ENCODE results near the gene AGAP1. TPM values are rescaled to one million over a fixed set of nuclear protein-coding genes. Genes with fewer than 3 reads are reported as not detected.

The AGAP1 gene
- total RNA-seq, 2 experiments from 2014 or later: 2.4 to 4.5 TPM

GRCh38 chr2:235811446-235812184 is 317.8 kb downstream of the AGAP1 start:
- POLR2A ChIA-PET: no interaction called here
- ATAC-seq (ENCODE audit: low read depth) (no peak), DNase-seq (no peak)
- H3K27ac Mint-ChIP-seq: no peak overlapping the region
- H3K36me3 Mint-ChIP-seq: no peaks in the 10 kb centered on the region
- no peaks in the 10 kb centered on the region for H3K27me3 Mint-ChIP-seq
- no peak overlapping the region for H3K4me3 Mint-ChIP-seq
- no peaks in the 10 kb centered on the region for H3K4me1 Mint-ChIP-seq
- H3K9me3 Mint-ChIP-seq: no peaks in the 10 kb centered on the region

DNA sequence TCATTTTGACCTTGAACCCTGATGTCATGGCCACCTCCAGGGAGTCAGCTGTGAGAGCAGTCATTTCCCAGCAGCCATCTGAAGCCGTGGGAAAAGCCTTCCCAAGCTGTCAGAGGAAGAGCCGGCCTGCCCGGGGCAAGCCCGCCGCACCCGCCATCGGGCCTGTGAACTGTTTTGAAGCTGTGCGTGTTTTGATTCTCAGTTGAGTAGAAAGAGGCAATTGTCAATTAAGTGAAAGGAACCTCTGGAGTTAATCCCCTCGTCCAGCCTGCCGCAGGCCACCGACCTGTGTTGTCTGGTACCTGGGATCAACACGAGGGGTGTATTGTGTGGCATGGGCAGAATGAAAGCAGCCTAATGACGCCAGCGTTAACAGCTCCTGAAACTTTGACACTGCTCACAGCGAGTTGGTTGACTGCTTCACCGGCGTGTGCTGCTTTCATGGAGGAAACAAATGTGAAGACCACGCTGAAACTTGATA is 318.4 kb downstream of the AGAP1 start:
- Mint-ChIP-seq H3K4me3 (no peak overlapping the region), H3K36me3 (no peaks in the 10 kb centered on the region), H3K9me3 (no peaks in the 10 kb centered on the region), H3K27ac (no peak overlapping the region), H3K27me3 (no peaks in the 10 kb centered on the region), H3K4me1 (no peaks in the 10 kb centered on the region)
- POLR2A ChIA-PET: no interaction called here
- DNase-seq (no peak), ATAC-seq (ENCODE audit: low read depth) (no peak)

DNA sequence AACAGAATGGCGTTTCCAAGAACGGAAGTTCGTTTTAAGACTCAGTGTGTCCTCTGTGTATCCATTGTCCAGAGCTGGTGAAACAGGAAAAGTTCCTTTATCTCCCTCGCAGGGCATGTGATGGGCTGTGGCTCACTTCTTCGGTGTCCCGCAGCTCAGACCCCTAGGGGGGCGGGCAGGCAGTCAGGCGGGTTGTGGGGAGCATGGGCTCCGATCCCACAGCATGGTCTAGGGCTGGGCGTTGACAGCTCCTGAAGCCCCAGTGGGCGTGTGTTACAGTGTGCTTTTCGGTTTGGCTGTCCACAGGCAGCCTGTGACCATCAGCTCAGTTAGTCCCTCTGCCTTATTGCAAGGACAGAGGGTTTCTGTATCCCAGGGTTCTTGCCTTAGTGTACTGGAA is 319.6 kb downstream of the AGAP1 start:
- POLR2A ChIA-PET: no interaction called here
- DNase-seq (no peak), ATAC-seq (ENCODE audit: low read depth) (no peak)
- H3K9me3 Mint-ChIP-seq: no peaks in the 10 kb centered on the region
- H3K4me3 Mint-ChIP-seq: no peak overlapping the region
- H3K36me3 Mint-ChIP-seq: no peaks in the 10 kb centered on the region
- H3K27me3 Mint-ChIP-seq: no peaks in the 10 kb centered on the region
- no peak overlapping the region for H3K27ac Mint-ChIP-seq
- H3K4me1 Mint-ChIP-seq: no peaks in the 10 kb centered on the region

GRCh38 chr2:235820571-235820970 is 326.7 kb downstream of the AGAP1 start:
- POLR2A ChIA-PET: no interaction called here
- Mint-ChIP-seq H3K4me3 (no peak overlapping the region), H3K27me3 (no peaks in the 10 kb centered on the region), H3K4me1 (no peaks in the 10 kb centered on the region), H3K9me3 (peaks cover 2% of the 10 kb centered on the region), H3K27ac (no peak overlapping the region), H3K36me3 (no peaks in the 10 kb centered on the region)
- no peak for ATAC-seq (ENCODE audit: low read depth)
- no peak for DNase-seq

- no peak for DNase-seq
- Mint-ChIP-seq H3K4me3 (no peak overlapping the region), H3K4me1 (no peaks in the 10 kb centered on the region), H3K27me3 (no peaks in the 10 kb centered on the region), H3K9me3 (peaks cover 2% of the 10 kb centered on the region), H3K36me3 (no peaks in the 10 kb centered on the region), H3K27ac (no peak overlapping the region)
- ATAC-seq (ENCODE audit: low read depth): no peak
- POLR2A ChIA-PET: no interaction called here
Observed at GRCh38 chr2:235824331-235824730, 330.5 kb downstream of the AGAP1 start.

GRCh38 chr2:235825946-235826345 is 332.1 kb downstream of the AGAP1 start:
- Mint-ChIP-seq H3K27ac (no peak overlapping the region), H3K36me3 (no peaks in the 10 kb centered on the region), H3K9me3 (peaks cover 2% of the 10 kb centered on the region), H3K27me3 (no peaks in the 10 kb centered on the region), H3K4me1 (no peaks in the 10 kb centered on the region), H3K4me3 (no peak overlapping the region)
- ATAC-seq (ENCODE audit: low read depth): no peak
- POLR2A ChIA-PET: no interaction called here
- DNase-seq: no peak

DNA sequence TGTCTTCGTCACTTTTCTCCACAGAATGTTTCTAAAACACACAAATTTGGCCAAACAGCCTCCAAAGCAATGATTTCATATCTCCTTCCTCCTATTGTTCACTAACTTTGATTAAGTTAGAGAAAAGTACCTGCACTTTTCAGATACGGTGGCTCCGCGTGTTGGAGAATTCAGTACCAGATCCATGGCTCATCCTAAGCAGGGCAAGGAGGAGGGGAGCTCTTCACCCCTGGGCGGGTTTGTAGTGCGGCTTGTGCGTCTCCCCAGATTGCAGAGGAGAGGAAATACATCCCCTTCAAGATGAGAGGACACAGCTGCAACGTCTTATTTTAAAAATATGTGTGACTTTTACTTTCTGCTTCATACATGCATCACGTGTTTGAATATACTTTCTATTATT is 333.0 kb downstream of the AGAP1 start:
- Mint-ChIP-seq H3K4me3 (no peak overlapping the region), H3K4me1 (no peaks in the 10 kb centered on the region), H3K27me3 (no peaks in the 10 kb centered on the region), H3K9me3 (peaks cover 2% of the 10 kb centered on the region), H3K27ac (no peak overlapping the region), H3K36me3 (no peaks in the 10 kb centered on the region)
- POLR2A ChIA-PET: no interaction called here
- ATAC-seq (ENCODE audit: low read depth) (no peak), DNase-seq (no peak)

DNA sequence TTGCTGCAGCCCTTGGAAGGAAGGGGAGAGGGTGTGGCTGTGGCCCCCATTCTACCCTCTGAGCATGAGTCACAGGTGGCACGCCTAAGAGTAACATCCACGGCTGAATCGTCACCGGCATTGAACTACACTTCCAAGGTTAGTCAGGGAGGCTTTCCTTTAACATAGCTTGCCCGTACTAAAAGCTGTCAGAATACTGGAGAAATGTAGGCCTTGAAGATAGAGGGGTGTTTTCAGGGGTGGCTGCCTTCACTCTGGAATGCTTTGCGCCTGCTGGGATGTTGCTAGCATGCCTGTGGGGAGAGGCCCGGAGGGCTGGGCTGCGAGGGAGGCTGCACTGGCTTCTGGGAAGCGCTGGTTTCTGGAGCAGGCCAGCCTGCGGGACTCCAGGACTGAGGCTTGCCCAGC is 333.7 kb downstream of the AGAP1 start:
- H3K9me3 Mint-ChIP-seq: no peaks in the 10 kb centered on the region
- no peaks in the 10 kb centered on the region for H3K27me3 Mint-ChIP-seq
- ATAC-seq (ENCODE audit: low read depth) (no peak), DNase-seq (no peak)
- POLR2A ChIA-PET: no interaction called here
- H3K4me3 Mint-ChIP-seq: no peak overlapping the region
- H3K36me3 Mint-ChIP-seq: no peaks in the 10 kb centered on the region
- H3K27ac Mint-ChIP-seq: no peak overlapping the region
- no peaks in the 10 kb centered on the region for H3K4me1 Mint-ChIP-seq

GRCh38 chr2:235829726-235830125 is 335.9 kb downstream of the AGAP1 start:
- POLR2A ChIA-PET: no interaction called here
- Mint-ChIP-seq H3K4me3 (no peak overlapping the region), H3K9me3 (no peaks in the 10 kb centered on the region), H3K27me3 (no peaks in the 10 kb centered on the region), H3K27ac (no peak overlapping the region), H3K4me1 (no peaks in the 10 kb centered on the region), H3K36me3 (no peaks in the 10 kb centered on the region)
- DNase-seq (no peak), ATAC-seq (ENCODE audit: low read depth) (no peak)

- H3K27ac Mint-ChIP-seq: no peak overlapping the region
- no peaks in the 10 kb centered on the region for H3K4me1 Mint-ChIP-seq
- no peak for DNase-seq
- no peak overlapping the region for H3K4me3 Mint-ChIP-seq
- no peak for ATAC-seq (ENCODE audit: low read depth)
- POLR2A ChIA-PET: no interaction called here
- H3K36me3 Mint-ChIP-seq: no peaks in the 10 kb centered on the region
- no peaks in the 10 kb centered on the region for H3K9me3 Mint-ChIP-seq
- no peaks in the 10 kb centered on the region for H3K27me3 Mint-ChIP-seq
Observed at GRCh38 chr2:235831755-235832154, 337.9 kb downstream of the AGAP1 start.

DNA sequence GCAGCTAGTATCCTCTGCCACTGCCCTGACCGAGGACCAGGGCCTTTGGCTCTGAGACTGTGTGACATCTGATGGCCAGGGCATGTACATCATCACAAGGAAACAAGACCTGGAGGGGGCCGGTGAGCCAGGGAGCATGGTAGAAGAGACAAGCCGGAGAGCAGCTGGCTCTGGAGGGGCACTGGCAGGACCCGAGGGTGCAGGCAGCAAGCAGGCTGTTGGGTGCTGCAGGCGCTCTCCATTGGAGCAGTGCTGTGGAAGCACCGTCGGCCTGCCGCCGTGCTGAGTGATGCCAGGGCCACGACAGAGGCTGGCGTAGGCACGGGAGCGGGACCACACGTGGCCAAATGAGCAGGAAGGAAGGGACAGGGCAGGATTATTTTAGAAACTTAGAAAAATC is 339.1 kb downstream of the AGAP1 start:
- no peaks in the 10 kb centered on the region for H3K9me3 Mint-ChIP-seq
- no peak overlapping the region for H3K27ac Mint-ChIP-seq
- H3K4me3 Mint-ChIP-seq: no peak overlapping the region
- POLR2A ChIA-PET: no interaction called here
- H3K4me1 Mint-ChIP-seq: no peaks in the 10 kb centered on the region
- no peaks in the 10 kb centered on the region for H3K27me3 Mint-ChIP-seq
- no peaks in the 10 kb centered on the region for H3K36me3 Mint-ChIP-seq
- no peak for ATAC-seq (ENCODE audit: low read depth)
- no peak for DNase-seq

DNA sequence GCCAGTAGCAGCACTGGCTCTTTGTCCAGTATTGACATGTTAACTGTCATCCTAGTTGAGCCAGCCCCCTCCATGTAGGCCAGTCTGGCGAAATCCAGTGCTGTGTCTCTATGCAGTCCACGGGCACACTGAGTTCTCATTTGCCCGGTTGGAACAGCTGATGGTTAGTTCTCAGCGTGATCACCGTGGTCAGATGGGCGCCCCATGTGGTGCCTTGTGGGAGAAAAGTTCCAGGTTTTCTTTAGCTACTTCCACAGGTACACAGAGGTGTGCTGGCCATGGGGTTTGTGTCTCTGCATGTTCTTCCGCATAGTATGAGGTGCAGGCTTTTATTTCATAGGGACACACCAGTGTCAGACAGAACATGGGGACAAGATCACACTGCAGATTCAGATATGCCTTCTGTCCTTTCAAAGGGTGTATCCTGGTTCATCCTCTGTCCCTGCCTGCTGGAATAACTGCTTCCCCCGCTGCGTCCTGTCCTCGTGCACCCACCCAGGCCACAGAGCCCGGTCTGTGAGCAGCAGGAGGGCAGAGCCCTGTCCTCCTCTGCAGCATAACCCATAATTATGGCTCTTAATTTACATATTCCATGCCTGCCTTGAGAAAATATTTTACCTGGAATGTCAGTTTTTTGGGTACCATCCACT is 340.3 kb downstream of the AGAP1 start:
- no peak overlapping the region for H3K4me3 Mint-ChIP-seq
- no peak overlapping the region for H3K27ac Mint-ChIP-seq
- POLR2A ChIA-PET: no interaction called here
- no peaks in the 10 kb centered on the region for H3K4me1 Mint-ChIP-seq
- H3K9me3 Mint-ChIP-seq: no peaks in the 10 kb centered on the region
- H3K36me3 Mint-ChIP-seq: no peaks in the 10 kb centered on the region
- ATAC-seq (ENCODE audit: low read depth) (no peak), DNase-seq (no peak)
- no peaks in the 10 kb centered on the region for H3K27me3 Mint-ChIP-seq

- POLR2A ChIA-PET: no interaction called here
- Mint-ChIP-seq H3K9me3 (no peaks in the 10 kb centered on the region), H3K27me3 (no peaks in the 10 kb centered on the region), H3K4me3 (no peak overlapping the region), H3K27ac (no peak overlapping the region), H3K4me1 (no peaks in the 10 kb centered on the region), H3K36me3 (no peaks in the 10 kb centered on the region)
- ATAC-seq (ENCODE audit: low read depth) (no peak), DNase-seq (no peak)
Observed at GRCh38 chr2:235834781-235835180, 340.9 kb downstream of the AGAP1 start.

DNA sequence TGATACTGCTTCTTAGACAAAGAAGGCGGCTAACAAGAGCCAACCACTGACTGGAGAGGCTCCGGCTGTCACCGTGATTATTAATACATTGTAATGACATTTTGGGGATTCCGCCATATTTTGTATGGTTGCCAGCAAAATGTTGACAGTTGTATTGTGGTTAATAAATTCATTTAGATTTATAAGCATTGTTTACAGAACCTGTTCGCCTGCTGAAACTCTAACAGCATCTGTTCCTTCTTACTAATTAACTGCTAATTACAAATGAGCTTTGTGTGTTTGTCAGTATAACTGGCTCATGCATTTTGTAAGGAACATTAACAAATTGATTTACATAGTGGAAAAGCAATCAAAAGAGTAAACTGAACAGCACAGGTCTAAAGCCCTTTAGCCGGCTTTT is 342.0 kb downstream of the AGAP1 start:
- Mint-ChIP-seq H3K4me1 (no peaks in the 10 kb centered on the region), H3K27me3 (no peaks in the 10 kb centered on the region), H3K27ac (no peak overlapping the region), H3K36me3 (no peaks in the 10 kb centered on the region), H3K4me3 (no peak overlapping the region), H3K9me3 (no peaks in the 10 kb centered on the region)
- POLR2A ChIA-PET: no interaction called here
- ATAC-seq (ENCODE audit: low read depth) (no peak), DNase-seq (no peak)
